ENCODE measurements around the gene SLC25A21. TPM values are rescaled to one million over a fixed set of nuclear protein-coding genes. Genes with fewer than 3 reads are reported as not detected.
"Not testable (repeated sequence)": the region's sequence is repeated elsewhere in the genome, so short reads cannot be mapped to it uniquely, and the experiment has no call there.

SLC25A21 gene
- total and polyA plus RNA-seq, 7 donors: 0.13 to 1.5 (median 1.1) TPM; not detected in 2

DNA sequence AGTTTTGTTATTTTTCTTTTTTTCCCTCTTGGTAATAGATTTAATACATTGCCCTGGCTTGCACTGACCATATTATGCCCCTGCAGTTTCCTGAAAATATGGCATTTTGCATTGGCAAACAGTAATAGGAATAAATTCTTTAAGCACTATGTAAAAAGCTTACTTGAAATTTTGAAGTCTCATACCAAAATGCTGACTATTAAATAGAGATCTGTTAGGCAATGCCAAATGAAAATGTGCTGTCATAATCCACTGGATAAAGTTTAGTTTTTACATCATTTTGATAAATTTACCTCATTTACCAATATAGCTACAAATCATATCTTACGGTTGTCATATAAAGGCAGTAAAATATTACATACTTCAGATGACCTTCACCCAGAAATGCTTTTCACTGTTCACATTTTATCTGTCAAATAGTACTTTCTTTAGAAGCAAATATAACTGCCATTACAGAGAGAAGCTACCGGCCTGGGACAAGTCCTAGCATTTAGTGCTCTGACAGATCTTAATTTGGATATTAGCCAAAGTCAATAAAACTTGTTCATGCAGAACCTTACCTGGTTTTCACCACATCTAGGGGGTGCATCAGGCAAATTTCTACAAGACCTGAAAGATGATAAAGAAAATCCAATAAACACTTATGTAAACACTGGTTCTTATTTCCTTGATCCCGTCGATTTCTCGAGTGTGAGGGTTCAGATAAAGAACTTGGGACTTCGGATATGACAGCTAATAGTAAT, 297.8 kb downstream of the SLC25A21 start:
- Histone ChIP-seq H3K9me3 (no peaks in the 10 kb centered on the region), H3K4me1 (no peaks in the 10 kb centered on the region), H3K36me3 (no peaks in the 10 kb centered on the region), H3K4me3 (no peak overlapping the region), H3K27ac (no peak overlapping the region), H3K27me3 (no peaks in the 10 kb centered on the region)
- WGBS, 2 donors: 17 to 57% methylated on average over 6 of the region's 6 CpGs
- TF ChIP-seq POLR2A (IDR thresholded peaks at IDR 0.05): no peak
- TF ChIP-seq EP300 (IDR thresholded peaks at IDR 0.05): no peak
- TF ChIP-seq, protein P1, sequence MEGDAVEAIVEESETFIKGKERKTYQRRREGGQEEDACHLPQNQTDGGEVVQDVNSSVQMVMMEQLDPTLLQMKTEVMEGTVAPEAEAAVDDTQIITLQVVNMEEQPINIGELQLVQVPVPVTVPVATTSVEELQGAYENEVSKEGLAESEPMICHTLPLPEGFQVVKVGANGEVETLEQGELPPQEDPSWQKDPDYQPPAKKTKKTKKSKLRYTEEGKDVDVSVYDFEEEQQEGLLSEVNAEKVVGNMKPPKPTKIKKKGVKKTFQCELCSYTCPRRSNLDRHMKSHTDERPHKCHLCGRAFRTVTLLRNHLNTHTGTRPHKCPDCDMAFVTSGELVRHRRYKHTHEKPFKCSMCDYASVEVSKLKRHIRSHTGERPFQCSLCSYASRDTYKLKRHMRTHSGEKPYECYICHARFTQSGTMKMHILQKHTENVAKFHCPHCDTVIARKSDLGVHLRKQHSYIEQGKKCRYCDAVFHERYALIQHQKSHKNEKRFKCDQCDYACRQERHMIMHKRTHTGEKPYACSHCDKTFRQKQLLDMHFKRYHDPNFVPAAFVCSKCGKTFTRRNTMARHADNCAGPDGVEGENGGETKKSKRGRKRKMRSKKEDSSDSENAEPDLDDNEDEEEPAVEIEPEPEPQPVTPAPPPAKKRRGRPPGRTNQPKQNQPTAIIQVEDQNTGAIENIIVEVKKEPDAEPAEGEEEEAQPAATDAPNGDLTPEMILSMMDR (IDR thresholded peaks at IDR 0.05): no peak
- TF ChIP-seq POLR2AphosphoS5 (IDR thresholded peaks at IDR 0.05): no peak
- no peak for DNase-seq
- intact Hi-C loops (cut with DNase I): no loop called here

DNA sequence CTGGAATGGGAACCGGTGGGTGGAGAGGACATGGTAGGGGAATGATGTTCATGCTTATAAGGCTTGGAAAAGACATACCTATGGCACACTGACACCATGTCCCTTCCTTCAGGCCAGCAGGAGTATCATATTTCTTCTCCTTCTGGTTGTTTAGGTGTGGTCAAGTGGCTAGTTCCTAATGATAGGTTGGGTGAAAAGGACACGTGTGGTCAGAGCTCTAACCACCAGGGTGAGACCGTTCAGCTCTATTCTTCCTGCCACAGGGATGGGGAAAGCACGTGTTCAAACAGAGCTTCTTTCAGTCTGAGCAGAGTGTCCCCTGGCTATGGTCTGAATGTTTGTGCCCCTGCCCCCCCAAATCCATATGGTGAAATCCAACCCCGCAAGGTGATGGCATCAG, 301.6 kb downstream of the SLC25A21 start:
- Histone ChIP-seq H3K27ac (no peak overlapping the region), H3K4me3 (no peak overlapping the region), H3K36me3 (no peaks in the 10 kb centered on the region), H3K9me3 (peaks cover 0 to 3% (median 0%) of the 10 kb centered on the region in 4 donors), H3K27me3 (no peaks in the 10 kb centered on the region), H3K4me1 (no peaks in the 10 kb centered on the region)
- intact Hi-C loops (cut with DNase I): no loop called here
- WGBS, 2 donors: 71 to 82% methylated on average over 5 of the region's 5 CpGs
- TF ChIP-seq POLR2A (IDR thresholded peaks at IDR 0.05) (no peak), POLR2AphosphoS5 (IDR thresholded peaks at IDR 0.05) (no peak), EP300 (IDR thresholded peaks at IDR 0.05) (no peak)
- TF ChIP-seq, protein P1 (IDR thresholded peaks at IDR 0.05): no peak
- DNase-seq: no peak

DNA sequence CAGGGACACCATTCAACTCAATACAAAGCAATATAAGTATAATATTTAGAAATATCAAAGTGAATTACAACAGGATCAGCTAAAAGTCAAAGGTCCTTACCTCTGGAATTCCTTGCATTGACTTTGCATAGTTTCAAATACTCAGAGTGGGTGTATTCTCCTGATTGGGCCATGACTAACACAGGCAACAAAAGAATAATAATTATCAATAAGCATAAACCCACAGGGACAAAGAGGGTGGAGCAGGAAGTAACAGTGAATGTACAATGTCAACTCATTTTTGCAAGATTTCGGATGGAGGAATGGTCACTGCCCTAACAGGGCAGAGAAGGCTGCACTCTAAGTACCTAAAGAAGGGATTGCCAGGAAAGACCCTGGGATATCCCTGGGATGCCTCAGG, 303.3 kb downstream of the SLC25A21 start:
- Histone ChIP-seq H3K36me3 (no peaks in the 10 kb centered on the region), H3K9me3 (peaks cover 0 to 3% (median 0%) of the 10 kb centered on the region in 4 donors), H3K27me3 (no peaks in the 10 kb centered on the region), H3K4me1 (no peaks in the 10 kb centered on the region), H3K27ac (no peak overlapping the region), H3K4me3 (no peak overlapping the region)
- intact Hi-C loops (cut with DNase I): no loop called here
- 85% methylated on average over 1 of the region's 1 CpG for WGBS, 2 donors
- no peak for TF ChIP-seq POLR2A (IDR thresholded peaks at IDR 0.05)
- DNase-seq: no peak

DNA sequence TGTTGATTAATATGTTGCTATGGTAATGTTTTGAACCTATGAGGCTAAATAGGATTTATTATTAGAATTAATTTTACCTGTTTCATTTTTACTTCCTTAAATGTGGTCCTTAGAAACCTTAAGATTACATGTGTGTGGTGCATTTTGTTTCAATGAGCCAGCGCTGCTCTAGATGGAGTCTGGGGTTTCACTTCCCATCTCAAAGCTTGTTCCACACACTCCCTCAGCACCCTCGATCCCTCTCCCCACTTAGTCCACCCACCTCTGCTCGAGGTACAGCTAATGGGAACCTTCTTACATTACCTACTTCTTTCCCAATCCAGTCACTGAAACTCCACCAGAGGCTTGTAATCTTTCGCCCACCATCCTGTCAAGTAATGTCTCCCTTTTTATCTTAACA, 305.5 kb downstream of the SLC25A21 start:
- intact Hi-C loops (cut with DNase I): no loop called here
- H3K4me3 ChIP-seq: no peak overlapping the region
- no peaks in the 10 kb centered on the region for H3K27me3 ChIP-seq
- DNase-seq: no peak
- H3K4me1 ChIP-seq: no peaks in the 10 kb centered on the region
- no peak overlapping the region for H3K27ac ChIP-seq
- TF ChIP-seq POLR2A (IDR thresholded peaks at IDR 0.05) (no peak), POLR2AphosphoS5 (IDR thresholded peaks at IDR 0.05) (no peak), EP300 (IDR thresholded peaks at IDR 0.05) (no peak)
- TF ChIP-seq, protein P1 (IDR thresholded peaks at IDR 0.05): no peak
- peaks cover 0 to 3% (median 0%) of the 10 kb centered on the region in 4 donors for H3K9me3 ChIP-seq
- no peaks in the 10 kb centered on the region for H3K36me3 ChIP-seq
- WGBS, 2 donors: 81 to 86% methylated on average over 4 of the region's 4 CpGs

DNA sequence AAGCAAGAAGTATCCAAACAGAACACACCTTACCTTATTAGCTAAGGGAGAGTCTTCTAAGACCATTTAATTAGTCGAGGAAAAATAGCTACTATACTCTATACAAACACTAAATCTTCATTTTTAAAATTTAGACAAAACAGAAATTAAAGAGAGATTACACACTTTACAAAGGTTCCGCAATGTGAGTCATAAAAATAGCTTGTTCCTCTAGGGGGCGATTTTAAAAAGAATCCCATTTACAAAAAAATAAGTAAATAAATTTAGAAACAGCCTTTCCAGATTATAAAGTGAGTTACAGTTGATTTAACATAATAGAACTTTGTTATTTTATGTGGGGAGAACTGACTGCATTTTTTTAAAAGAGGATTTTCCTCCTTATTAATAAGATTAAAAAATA, 309.1 kb downstream of the SLC25A21 start:
- WGBS, 2 donors: 75 to 76% methylated on average over 3 of the region's 3 CpGs
- H3K9me3 ChIP-seq: no peaks in the 10 kb centered on the region
- no peak for DNase-seq
- H3K27ac ChIP-seq: no peak overlapping the region
- H3K36me3 ChIP-seq: no peaks in the 10 kb centered on the region
- TF ChIP-seq POLR2AphosphoS5 (IDR thresholded peaks at IDR 0.05) (no peak), EP300 (IDR thresholded peaks at IDR 0.05) (no peak), POLR2A (IDR thresholded peaks at IDR 0.05) (no peak)
- TF ChIP-seq, protein P1 (IDR thresholded peaks at IDR 0.05): no peak
- H3K4me1 ChIP-seq: no peaks in the 10 kb centered on the region
- H3K27me3 ChIP-seq: no peaks in the 10 kb centered on the region
- intact Hi-C loops (cut with DNase I): no loop called here
- no peak overlapping the region for H3K4me3 ChIP-seq

DNA sequence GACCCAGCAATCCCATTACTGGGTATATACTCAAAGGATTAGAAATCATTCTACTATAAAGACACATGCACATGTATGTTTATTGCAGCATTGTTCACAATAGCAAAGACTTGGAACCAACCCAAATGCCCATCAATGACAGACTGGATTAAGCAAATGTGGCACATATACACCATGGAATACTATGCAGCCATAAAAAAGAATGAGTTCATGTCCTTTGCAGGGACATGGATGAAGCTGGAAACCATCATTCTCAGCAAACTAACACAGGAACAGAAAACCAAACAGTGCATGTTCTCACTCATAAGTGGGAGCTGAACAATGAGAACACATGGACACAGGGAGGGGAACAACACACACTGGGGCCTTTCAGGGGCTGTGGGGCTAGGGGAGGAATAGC, 310.2 kb downstream of the SLC25A21 start:
- H3K4me1 ChIP-seq; H3K36me3 ChIP-seq; H3K27ac ChIP-seq; DNase-seq; H3K9me3 ChIP-seq; H3K4me3 ChIP-seq; intact Hi-C loops (cut with DNase I); H3K27me3 ChIP-seq: not testable (repeated sequence)
